Liver (tissue), 9 donors: ENCODE results near the gene FGD6. TPM values are rescaled to one million over a fixed set of nuclear protein-coding genes. Genes with fewer than 3 reads are reported as not detected.

Source experiments
- DNase-seq: peaks from one replicate; pipeline ENCODE4 v3.0.0-alpha.2; 2017; ENCODE audit warnings: low spot score
- H3K27ac ChIP-seq, 2 donors: one replicate each; pipeline ENCODE4 v1.7.0; 2013; ENCODE audit warnings: inconsistent platforms in 2 of 2, low read length in 2 of 2, control low read depth in 1 of 2, low read depth in 1 of 2, mild to moderate bottlenecking in 1 of 2
- H3K27me3 ChIP-seq, 4 donors: one replicate each; pipeline versions ENCODE4 v1.6.1 to v1.7.0; 2013; ENCODE audit warnings: low read length in 3 of 4, inconsistent platforms in 1 of 4, mild to moderate bottlenecking in 1 of 4, moderate library complexity in 1 of 4; ENCODE audit not compliant: control insufficient read depth in 4 of 4, insufficient read depth in 4 of 4
- H3K36me3 ChIP-seq, 4 donors: one replicate each; pipeline versions ENCODE4 v1.6.1 to v1.7.0; 2013; ENCODE audit warnings: low read length in 3 of 4, mild to moderate bottlenecking in 3 of 4, low read depth in 1 of 4, moderate library complexity in 1 of 4; ENCODE audit not compliant: control insufficient read depth in 4 of 4, insufficient read depth in 3 of 4
- H3K4me1 ChIP-seq, 4 donors: one replicate each; pipeline versions ENCODE4 v1.6.1 to v1.7.0; 2013; ENCODE audit warnings: low read length in 3 of 4, mild to moderate bottlenecking in 3 of 4, moderate library complexity in 1 of 4; ENCODE audit not compliant: control insufficient read depth in 4 of 4, insufficient read depth in 4 of 4
- H3K4me3 ChIP-seq, 3 donors: one replicate each; pipeline versions ENCODE4 v1.6.1 to v1.7.0; 2013; ENCODE audit warnings: low read length in 3 of 3, control low read depth in 1 of 3, low read depth in 1 of 3, mild to moderate bottlenecking in 1 of 3
- H3K9ac ChIP-seq, 2 donors: one replicate each; pipeline ENCODE4 v1.7.0; 2013; ENCODE audit warnings: low read length in 2 of 2, mild to moderate bottlenecking in 2 of 2, moderate library complexity in 2 of 2, control low read depth in 1 of 2, low read depth in 1 of 2
- H3K9me3 ChIP-seq, 4 donors: one replicate each; pipeline versions ENCODE4 v1.6.1 to v1.7.0; 2013; ENCODE audit warnings: low read length in 3 of 4; ENCODE audit not compliant: control insufficient read depth in 4 of 4
- EGR1 ChIP-seq, 2 donors: IDR thresholded peaks; 2 replicates each; pipeline ENCODE4 v1.6.1; 2016 to 2018; ENCODE audit warnings: antibody characterized with exemption in 2 of 2, low read depth in 2 of 2
- FOXA1 ChIP-seq: IDR thresholded peaks from 2 replicates; pipeline ENCODE4 v1.6.1; 2016; ENCODE audit warnings: antibody characterized with exemption
- FOXA2 ChIP-seq: IDR thresholded peaks from 2 replicates; pipeline ENCODE4 v1.6.1; 2016; ENCODE audit warnings: antibody characterized with exemption
- GABPA ChIP-seq, 2 donors: IDR thresholded peaks in 1 of 2; conservative IDR thresholded peaks in 1 of 2; 2 replicates each; pipeline ENCODE4 v1.6.1; 2016; ENCODE audit warnings: antibody characterized with exemption in 2 of 2, mild to moderate bottlenecking in 1 of 2, moderate library complexity in 1 of 2
- HNF4A ChIP-seq, 2 donors: conservative IDR thresholded peaks; 2 replicates each; pipeline ENCODE4 v1.6.1; 2016; ENCODE audit warnings: antibody characterized with exemption in 2 of 2, mild to moderate bottlenecking in 2 of 2
- HNF4G ChIP-seq: IDR thresholded peaks from 2 replicates; pipeline ENCODE4 v1.6.1; 2016; ENCODE audit warnings: antibody characterized with exemption
- JUND ChIP-seq, 2 donors: IDR thresholded peaks; 2 replicates each; pipeline ENCODE4 v1.6.1; 2016; ENCODE audit warnings: antibody characterized with exemption in 2 of 2
- RAD21 ChIP-seq, 2 donors: IDR thresholded peaks; 2 replicates each; pipeline ENCODE4 v1.6.1; 2016; ENCODE audit warnings: antibody characterized with exemption in 2 of 2, mild to moderate bottlenecking in 2 of 2
- TAF1 ChIP-seq: conservative IDR thresholded peaks from 2 replicates; pipeline ENCODE4 v1.6.1; 2016; ENCODE audit warnings: antibody characterized with exemption, mild to moderate bottlenecking
- YY1 ChIP-seq: IDR thresholded peaks from 2 replicates; pipeline ENCODE4 v1.6.1; 2016; ENCODE audit warnings: antibody characterized with exemption, mild to moderate bottlenecking
- WGBS: extraction: QIAGEN DNeasy Blood & Tissue Kit; methylation state at CpG from one replicate; pipeline ENCODE4 v1.1.7; 2013; 5-methylcytosine and 5-hydroxymethylcytosine counted together
- polyA plus RNA-seq, 2 donors: library from polyadenylated mRNA; stranded (reverse) in 1 of 2; unstranded in 1 of 2; fragments of 200-250 nt in 1 of 2; fragments of >200 nt in 1 of 2; fragmentation: Nextera tagmentation in 1 of 2; extraction: Ambion mirVana in 1 of 2; gene quantifications; one replicate each; pipeline versions ENCODE4 v1.2.1 to v1.2.3, GENCODE V29; 2013 to 2015
- total RNA-seq, 2 donors: library from RNA; depleted of rRNA; stranded (reverse); fragments of >200 nt; gene quantifications; one replicate each; pipeline ENCODE4 v1.2.3, GENCODE V29; 2014
- TF ChIP-seq, protein P1 (sequence below): IDR thresholded peaks from 2 replicates; pipeline ENCODE4 v1.6.1; 2016; ENCODE audit warnings: antibody characterized with exemption
- TF ChIP-seq, protein P2 (sequence below): fragments of 150-350 bp; IDR thresholded peaks from 2 replicates; pipeline ENCODE4 v1.5.1; 2017; ENCODE audit warnings: improper control_type of control experiment, low read depth, low read length; ENCODE audit not compliant: missing input control
- TF ChIP-seq, protein P3 (sequence below): IDR thresholded peaks from 2 replicates; pipeline ENCODE4 v1.6.1; 2016; ENCODE audit warnings: antibody characterized with exemption
- TF ChIP-seq, protein P4 (sequence below): IDR thresholded peaks from 2 replicates; pipeline ENCODE4 v1.6.1; 2016; ENCODE audit warnings: antibody characterized with exemption, mild to moderate bottlenecking
- TF ChIP-seq, protein P5 (sequence below): IDR thresholded peaks from 2 replicates; pipeline ENCODE4 v1.6.1; 2016; ENCODE audit warnings: antibody characterized with exemption
- donor health status: healthy.
- donor health status: healthy.
- donor health status: healthy.
- donor health status: healthy.
- donor health status: healthy.

Gene FGD6
- total and polyA plus RNA-seq, 4 donors = 0.54 to 6.9 (median 2.4) TPM

DNA sequence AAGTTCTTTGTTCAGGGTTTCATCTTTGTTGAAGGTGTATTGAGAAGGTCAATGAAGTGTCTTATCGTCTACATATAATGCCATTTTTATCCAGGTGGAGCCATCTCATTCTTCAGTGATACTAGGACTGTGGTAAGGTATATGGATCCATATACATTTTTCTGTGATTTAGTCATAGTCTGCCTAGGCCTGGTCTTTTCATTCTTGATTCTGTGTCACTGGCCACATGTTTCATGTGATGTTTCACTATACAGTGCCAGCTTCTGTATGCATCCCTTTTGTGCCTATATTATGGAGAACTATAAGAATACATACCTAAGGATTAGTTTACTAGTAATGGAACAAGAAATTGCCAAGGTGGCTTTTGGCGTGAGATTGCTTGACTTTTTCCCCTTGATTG, 40.9 kb upstream of the FGD6 start:
- Histone ChIP-seq H3K4me1 (peaks cover 0 to 5% (median 0%) of the 10 kb centered on the region in 4 donors), H3K27ac (no peak overlapping the region), H3K4me3 (no peak overlapping the region), H3K36me3 (peaks cover 2 to 23% (median 18%) of the 10 kb centered on the region in 4 donors), H3K27me3 (no peaks in the 10 kb centered on the region), H3K9ac (no peak overlapping the region), H3K9me3 (no peaks in the 10 kb centered on the region)
- 97% methylated on average over 2 of the region's 2 CpGs for WGBS
- TF ChIP-seq FOXA1 = no peak
- TF ChIP-seq RAD21 (IDR thresholded peaks at IDR 0.05) = no peak
- DNase-seq = no peak

DNA sequence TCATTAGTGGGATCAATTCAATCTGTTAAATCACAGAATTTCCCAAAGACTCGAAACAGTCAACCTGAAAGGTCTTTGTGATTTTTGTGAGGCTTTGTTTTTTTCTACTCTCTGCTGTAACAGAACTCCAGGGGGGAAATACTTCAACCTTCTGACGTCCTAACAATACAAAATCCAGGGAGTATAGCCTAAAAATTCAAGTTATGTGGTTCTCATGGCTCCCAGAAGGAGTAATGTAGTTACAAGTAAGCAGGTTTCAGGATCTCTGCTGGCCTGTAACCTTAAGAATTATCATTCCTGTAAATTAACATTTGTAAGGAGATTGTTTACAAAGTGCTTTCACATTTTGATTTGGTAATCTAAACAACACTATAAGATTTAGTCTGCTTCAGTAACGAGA, 40.3 kb upstream of the FGD6 start:
- H3K27me3 ChIP-seq = no peaks in the 10 kb centered on the region
- no peak overlapping the region for H3K9ac ChIP-seq
- no peaks in the 10 kb centered on the region for H3K9me3 ChIP-seq
- peaks cover 0 to 5% (median 0%) of the 10 kb centered on the region in 4 donors for H3K4me1 ChIP-seq
- no peak overlapping the region for H3K4me3 ChIP-seq
- WGBS = 95% methylated on average over 3 of the region's 3 CpGs
- H3K27ac ChIP-seq = no peak overlapping the region
- peaks cover 2 to 17% (median 17%) of the 10 kb centered on the region in 4 donors for H3K36me3 ChIP-seq
- TF ChIP-seq YY1 (no peak), RAD21 (IDR thresholded peaks at IDR 0.05) (no peak), GABPA (IDR thresholded peaks at IDR 0.05 in 1 of 2, conservative IDR thresholded peaks at IDR 0.05 in 1 of 2) (no peak), EGR1 (IDR thresholded peaks at IDR 0.05; ENCODE audit: low read depth in 2 of 2) (no peak), HNF4A (conservative IDR thresholded peaks at IDR 0.05) (no peak), HNF4G (no peak)
- TF ChIP-seq, protein P1, sequence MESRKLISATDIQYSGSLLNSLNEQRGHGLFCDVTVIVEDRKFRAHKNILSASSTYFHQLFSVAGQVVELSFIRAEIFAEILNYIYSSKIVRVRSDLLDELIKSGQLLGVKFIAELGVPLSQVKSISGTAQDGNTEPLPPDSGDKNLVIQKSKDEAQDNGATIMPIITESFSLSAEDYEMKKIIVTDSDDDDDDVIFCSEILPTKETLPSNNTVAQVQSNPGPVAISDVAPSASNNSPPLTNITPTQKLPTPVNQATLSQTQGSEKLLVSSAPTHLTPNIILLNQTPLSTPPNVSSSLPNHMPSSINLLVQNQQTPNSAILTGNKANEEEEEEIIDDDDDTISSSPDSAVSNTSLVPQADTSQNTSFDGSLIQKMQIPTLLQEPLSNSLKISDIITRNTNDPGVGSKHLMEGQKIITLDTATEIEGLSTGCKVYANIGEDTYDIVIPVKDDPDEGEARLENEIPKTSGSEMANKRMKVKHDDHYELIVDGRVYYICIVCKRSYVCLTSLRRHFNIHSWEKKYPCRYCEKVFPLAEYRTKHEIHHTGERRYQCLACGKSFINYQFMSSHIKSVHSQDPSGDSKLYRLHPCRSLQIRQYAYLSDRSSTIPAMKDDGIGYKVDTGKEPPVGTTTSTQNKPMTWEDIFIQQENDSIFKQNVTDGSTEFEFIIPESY = no peak
- TF ChIP-seq, protein P2, sequence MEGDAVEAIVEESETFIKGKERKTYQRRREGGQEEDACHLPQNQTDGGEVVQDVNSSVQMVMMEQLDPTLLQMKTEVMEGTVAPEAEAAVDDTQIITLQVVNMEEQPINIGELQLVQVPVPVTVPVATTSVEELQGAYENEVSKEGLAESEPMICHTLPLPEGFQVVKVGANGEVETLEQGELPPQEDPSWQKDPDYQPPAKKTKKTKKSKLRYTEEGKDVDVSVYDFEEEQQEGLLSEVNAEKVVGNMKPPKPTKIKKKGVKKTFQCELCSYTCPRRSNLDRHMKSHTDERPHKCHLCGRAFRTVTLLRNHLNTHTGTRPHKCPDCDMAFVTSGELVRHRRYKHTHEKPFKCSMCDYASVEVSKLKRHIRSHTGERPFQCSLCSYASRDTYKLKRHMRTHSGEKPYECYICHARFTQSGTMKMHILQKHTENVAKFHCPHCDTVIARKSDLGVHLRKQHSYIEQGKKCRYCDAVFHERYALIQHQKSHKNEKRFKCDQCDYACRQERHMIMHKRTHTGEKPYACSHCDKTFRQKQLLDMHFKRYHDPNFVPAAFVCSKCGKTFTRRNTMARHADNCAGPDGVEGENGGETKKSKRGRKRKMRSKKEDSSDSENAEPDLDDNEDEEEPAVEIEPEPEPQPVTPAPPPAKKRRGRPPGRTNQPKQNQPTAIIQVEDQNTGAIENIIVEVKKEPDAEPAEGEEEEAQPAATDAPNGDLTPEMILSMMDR = no peak
- TF ChIP-seq, protein P3, sequence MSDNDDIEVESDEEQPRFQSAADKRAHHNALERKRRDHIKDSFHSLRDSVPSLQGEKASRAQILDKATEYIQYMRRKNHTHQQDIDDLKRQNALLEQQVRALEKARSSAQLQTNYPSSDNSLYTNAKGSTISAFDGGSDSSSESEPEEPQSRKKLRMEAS = no peak
- DNase-seq = no peak

DNA sequence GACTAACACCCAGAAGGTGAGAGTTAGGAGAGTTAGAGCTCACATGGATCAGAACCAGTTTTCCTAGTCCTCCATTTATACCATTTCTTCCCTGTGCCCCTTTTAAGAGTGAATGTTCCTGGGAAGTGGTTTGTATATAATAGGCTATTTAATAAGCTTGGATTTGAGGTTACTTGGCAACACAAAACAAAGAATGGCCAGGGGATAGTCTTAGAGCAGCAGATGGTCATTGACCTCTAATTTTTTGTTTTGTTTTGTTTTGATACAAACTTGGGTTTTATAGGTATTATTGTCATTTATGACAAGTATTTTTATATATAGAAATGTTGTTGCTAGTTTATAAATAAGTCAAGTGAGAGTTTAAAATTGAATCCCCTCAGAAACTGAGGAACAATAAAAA, 36.1 kb upstream of the FGD6 start:
- no peak for DNase-seq
- Histone ChIP-seq H3K36me3 (peaks cover 2 to 20% (median 13%) of the 10 kb centered on the region in 4 donors), H3K27me3 (no peaks in the 10 kb centered on the region), H3K9me3 (no peaks in the 10 kb centered on the region), H3K4me3 (no peak overlapping the region), H3K4me1 (peaks cover 0 to 1% (median 0%) of the 10 kb centered on the region in 4 donors), H3K9ac (no peak overlapping the region), H3K27ac (no peak overlapping the region)
- TF ChIP-seq, protein P4, sequence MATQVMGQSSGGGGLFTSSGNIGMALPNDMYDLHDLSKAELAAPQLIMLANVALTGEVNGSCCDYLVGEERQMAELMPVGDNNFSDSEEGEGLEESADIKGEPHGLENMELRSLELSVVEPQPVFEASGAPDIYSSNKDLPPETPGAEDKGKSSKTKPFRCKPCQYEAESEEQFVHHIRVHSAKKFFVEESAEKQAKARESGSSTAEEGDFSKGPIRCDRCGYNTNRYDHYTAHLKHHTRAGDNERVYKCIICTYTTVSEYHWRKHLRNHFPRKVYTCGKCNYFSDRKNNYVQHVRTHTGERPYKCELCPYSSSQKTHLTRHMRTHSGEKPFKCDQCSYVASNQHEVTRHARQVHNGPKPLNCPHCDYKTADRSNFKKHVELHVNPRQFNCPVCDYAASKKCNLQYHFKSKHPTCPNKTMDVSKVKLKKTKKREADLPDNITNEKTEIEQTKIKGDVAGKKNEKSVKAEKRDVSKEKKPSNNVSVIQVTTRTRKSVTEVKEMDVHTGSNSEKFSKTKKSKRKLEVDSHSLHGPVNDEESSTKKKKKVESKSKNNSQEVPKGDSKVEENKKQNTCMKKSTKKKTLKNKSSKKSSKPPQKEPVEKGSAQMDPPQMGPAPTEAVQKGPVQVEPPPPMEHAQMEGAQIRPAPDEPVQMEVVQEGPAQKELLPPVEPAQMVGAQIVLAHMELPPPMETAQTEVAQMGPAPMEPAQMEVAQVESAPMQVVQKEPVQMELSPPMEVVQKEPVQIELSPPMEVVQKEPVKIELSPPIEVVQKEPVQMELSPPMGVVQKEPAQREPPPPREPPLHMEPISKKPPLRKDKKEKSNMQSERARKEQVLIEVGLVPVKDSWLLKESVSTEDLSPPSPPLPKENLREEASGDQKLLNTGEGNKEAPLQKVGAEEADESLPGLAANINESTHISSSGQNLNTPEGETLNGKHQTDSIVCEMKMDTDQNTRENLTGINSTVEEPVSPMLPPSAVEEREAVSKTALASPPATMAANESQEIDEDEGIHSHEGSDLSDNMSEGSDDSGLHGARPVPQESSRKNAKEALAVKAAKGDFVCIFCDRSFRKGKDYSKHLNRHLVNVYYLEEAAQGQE = no peak
- TF ChIP-seq, protein P1 = no peak
- TF ChIP-seq FOXA2 (no peak), FOXA1 (no peak), HNF4G (no peak), JUND (IDR thresholded peaks at IDR 0.05) (no peak), TAF1 (no peak), YY1 (no peak)
- TF ChIP-seq, protein P5, sequence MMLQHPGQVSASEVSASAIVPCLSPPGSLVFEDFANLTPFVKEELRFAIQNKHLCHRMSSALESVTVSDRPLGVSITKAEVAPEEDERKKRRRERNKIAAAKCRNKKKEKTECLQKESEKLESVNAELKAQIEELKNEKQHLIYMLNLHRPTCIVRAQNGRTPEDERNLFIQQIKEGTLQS = no peak
- TF ChIP-seq, protein P3 = no peak
